ENCODE results near the gene IRF3. TPM values are rescaled to one million over a fixed set of nuclear protein-coding genes. Genes with fewer than 3 reads are reported as not detected.

Gene IRF3
- total and polyA plus RNA-seq, 7 donors, result 28.2 to 125 (median 50.9) TPM

GRCh38 chr19:49632576-49632975 lies 33.1 kb downstream of the IRF3 start:
- H3K4me1 ChIP-seq, result peaks cover 0 to 34% (median 28%) of the 10 kb centered on the region in 4 donors
- TF ChIP-seq EP300 (IDR thresholded peaks at IDR 0.05) (no peak), CTCF (IDR thresholded peaks at IDR 0.05) (no peak), POLR2A (IDR thresholded peaks at IDR 0.05) (no peak), POLR2AphosphoS5 (IDR thresholded peaks at IDR 0.05) (peak in 1 of 4 donors; percentile 2)
- no peak for DNase-seq
- WGBS, 2 donors, result 90 to 93% methylated on average over 5 of the region's 5 CpGs
- no peaks in the 10 kb centered on the region for H3K9me3 ChIP-seq
- intact Hi-C loops (cut with DNase I), result no loop called here
- peaks cover 0 to 27% (median 11%) of the 10 kb centered on the region in 4 donors for H3K36me3 ChIP-seq
- no peak overlapping the region for H3K4me3 ChIP-seq
- no peak overlapping the region for H3K27ac ChIP-seq
- no peaks in the 10 kb centered on the region for H3K27me3 ChIP-seq

- Histone ChIP-seq H3K27me3 (no peaks in the 10 kb centered on the region), H3K36me3 (peaks cover 0 to 32% (median 14%) of the 10 kb centered on the region in 4 donors), H3K4me3 (no peak overlapping the region), H3K9me3 (no peaks in the 10 kb centered on the region), H3K4me1 (peaks cover 0 to 27% (median 21%) of the 10 kb centered on the region in 4 donors), H3K27ac (peak overlapping the region in 1 of 4 donors; percentile 54)
- intact Hi-C loops (cut with DNase I), result no loop called here
- DNase-seq, result no peak
- WGBS, 2 donors, result 83 to 91% methylated on average over 19 of the region's 19 CpGs
- TF ChIP-seq EP300 (IDR thresholded peaks at IDR 0.05) (no peak), CTCF (IDR thresholded peaks at IDR 0.05) (no peak), POLR2A (IDR thresholded peaks at IDR 0.05) (no peak), POLR2AphosphoS5 (IDR thresholded peaks at IDR 0.05) (peak in 2 of 4 donors; percentile 14 to 36)
Measured at GRCh38 chr19:49631610-49632192, 34.0 kb downstream of the IRF3 start.

- no peaks in the 10 kb centered on the region for H3K9me3 ChIP-seq
- intact Hi-C loops (cut with DNase I), result no loop called here
- no peak for DNase-seq
- H3K27me3 ChIP-seq, result no peaks in the 10 kb centered on the region
- TF ChIP-seq POLR2AphosphoS5 (IDR thresholded peaks at IDR 0.05) (peak in 1 of 4 donors; percentile 13), EP300 (IDR thresholded peaks at IDR 0.05) (no peak)
- peaks cover 0 to 32% (median 14%) of the 10 kb centered on the region in 4 donors for H3K36me3 ChIP-seq
- H3K4me1 ChIP-seq, result peaks cover 0 to 21% (median 17%) of the 10 kb centered on the region in 4 donors
- H3K27ac ChIP-seq, result peak overlapping the region in 3 of 4 donors; percentile 23 to 61 (median 54)
- 26 to 63% methylated on average over 9 of the region's 9 CpGs for WGBS, 2 donors
- no peak overlapping the region for H3K4me3 ChIP-seq
Measured at GRCh38 chr19:49631014-49631588, 34.6 kb downstream of the IRF3 start.

- Histone ChIP-seq H3K4me1 (peaks cover 0 to 17% (median 14%) of the 10 kb centered on the region in 4 donors), H3K27ac (peak overlapping the region in 1 of 4 donors; percentile 4), H3K4me3 (no peak overlapping the region), H3K27me3 (no peaks in the 10 kb centered on the region), H3K36me3 (peaks cover 5 to 31% (median 16%) of the 10 kb centered on the region in 4 donors), H3K9me3 (no peaks in the 10 kb centered on the region)
- 92 to 95% methylated on average over 9 of the region's 9 CpGs for WGBS, 2 donors
- DNase-seq, result no peak
- intact Hi-C loops (cut with DNase I), result no loop called here
- TF ChIP-seq EP300 (IDR thresholded peaks at IDR 0.05) (no peak), POLR2AphosphoS5 (IDR thresholded peaks at IDR 0.05) (no peak), POLR2A (IDR thresholded peaks at IDR 0.05) (no peak), CTCF (IDR thresholded peaks at IDR 0.05) (no peak)
Measured at GRCh38 chr19:49629659-49630058, 36.0 kb downstream of the IRF3 start.

- Histone ChIP-seq H3K4me3 (no peak overlapping the region), H3K4me1 (peaks cover 0 to 13% (median 9%) of the 10 kb centered on the region in 4 donors), H3K36me3 (peaks cover 11 to 38% (median 28%) of the 10 kb centered on the region in 4 donors), H3K9me3 (no peaks in the 10 kb centered on the region), H3K27me3 (no peaks in the 10 kb centered on the region), H3K27ac (no peak overlapping the region)
- no peak for DNase-seq
- 88 to 91% methylated on average over 11 of the region's 11 CpGs for whole genome bisulfite sequencing, 2 donors
- TF ChIP-seq EP300 (IDR thresholded peaks at IDR 0.05), result no peak
- no peak for TF ChIP-seq POLR2AphosphoS5 (IDR thresholded peaks at IDR 0.05)
- no peak for TF ChIP-seq CTCF (IDR thresholded peaks at IDR 0.05)
- no peak for TF ChIP-seq POLR2A (IDR thresholded peaks at IDR 0.05)
- intact Hi-C loops (cut with DNase I), result no loop called here
Measured at GRCh38 chr19:49626226-49626625, 39.4 kb downstream of the IRF3 start.

All from sigmoid colon (tissue), 7 donors.